Renal cortical epithelial cell (primary cell): Measurements from ENCODE around the gene EXT2. TPM values are rescaled to one million over a fixed set of nuclear protein-coding genes. Genes with fewer than 3 reads are reported as not detected.

Source experiments
- DNase-seq: peaks from one replicate; pipeline ENCODE4 v3.0.0-alpha.2; 2011; ENCODE audit warnings: low read depth
- total RNA-seq: library from RNA; depleted of rRNA; stranded (reverse); fragments of >200 nt; gene quantifications from 2 replicates; pipeline ENCODE4 v1.2.3, GENCODE V29; 2014

Gene EXT2
- total RNA-seq, 1 donor from 2014 or later = 129 TPM

DNA sequence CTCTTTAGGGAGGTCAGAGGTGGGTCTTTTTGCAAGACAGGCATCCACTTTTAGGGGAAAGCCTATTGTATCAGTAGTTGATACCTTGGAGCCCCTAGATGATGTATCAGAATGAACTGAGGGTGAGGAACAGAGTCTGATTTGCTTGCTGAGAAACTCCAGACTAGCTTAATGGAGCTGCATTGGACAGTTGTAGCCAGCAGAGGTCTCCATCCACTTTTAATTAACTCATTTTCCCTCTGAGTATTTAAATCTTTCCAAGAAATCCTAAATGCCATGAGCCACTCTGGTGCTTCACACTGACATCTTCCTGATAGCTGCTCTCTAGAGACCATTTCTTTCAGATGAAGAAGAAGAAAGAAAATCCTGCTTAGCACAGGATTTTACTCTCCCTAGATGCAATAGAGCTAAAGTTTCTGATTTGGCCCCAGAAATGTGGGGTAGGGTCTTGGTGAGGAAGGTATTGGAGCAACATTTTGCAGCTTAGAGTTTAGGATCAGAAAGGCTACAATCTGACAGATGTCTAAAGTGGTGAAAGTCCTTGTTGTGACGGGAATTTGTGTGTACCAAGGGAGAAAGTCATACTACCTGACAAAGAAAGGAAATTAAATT, 38.0 kb downstream of the EXT2 start:
- DNase-seq = peak; percentile 49

DNA sequence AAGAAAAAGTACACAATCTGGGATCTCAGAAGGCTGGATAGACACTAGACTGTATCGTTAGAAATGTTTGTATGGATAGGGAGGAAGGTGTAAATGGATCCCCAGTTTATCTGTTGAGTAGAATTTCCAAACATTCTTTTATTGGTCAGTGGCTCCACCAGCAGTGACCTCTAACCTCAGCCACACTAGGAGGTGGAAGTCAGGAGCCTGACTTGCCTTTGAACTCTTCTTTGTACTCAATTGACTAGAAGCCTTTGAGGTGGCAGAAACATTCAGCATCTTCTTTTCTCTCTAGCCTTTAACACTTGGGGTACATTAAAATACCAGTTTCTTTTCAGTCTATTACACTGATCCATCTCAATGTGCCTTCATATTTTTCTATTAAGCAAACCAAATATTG, 39.1 kb downstream of the EXT2 start:
- DNase-seq = no peak

DNA sequence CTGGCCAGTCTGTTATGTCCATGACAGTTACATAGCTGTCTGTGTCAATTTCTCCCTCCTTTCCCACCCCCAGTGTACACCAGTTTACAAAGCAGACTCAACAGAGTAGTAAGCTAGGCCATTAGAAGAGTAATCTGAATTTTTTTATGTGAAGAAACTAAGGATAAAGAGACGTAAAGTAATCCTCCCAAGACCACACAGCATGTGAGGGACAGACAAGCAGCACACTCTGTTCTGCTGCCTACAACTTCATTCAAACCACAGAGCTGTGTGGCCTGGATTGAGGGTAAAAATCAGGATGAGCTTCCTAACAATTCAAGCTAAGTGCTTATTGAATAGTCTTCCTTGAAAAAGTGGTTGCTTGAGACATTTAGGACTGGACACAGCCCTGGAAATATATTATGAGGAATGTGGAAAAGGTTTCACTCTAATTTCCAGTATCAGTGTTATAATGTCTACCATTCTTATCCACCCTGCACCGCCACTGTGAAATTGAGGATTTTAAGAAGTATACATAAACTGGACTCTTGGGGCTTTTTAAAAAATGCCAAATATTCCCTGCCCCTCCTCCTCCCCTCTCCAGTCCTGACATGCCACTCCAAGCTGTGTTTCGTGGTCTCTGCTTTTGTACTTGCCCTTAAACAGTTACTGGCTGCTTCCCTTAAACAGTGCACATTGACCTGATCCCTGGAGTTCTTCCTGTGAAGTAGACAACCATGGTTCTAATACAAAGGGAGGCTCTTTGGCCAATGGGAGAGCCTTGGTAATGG, 40.9 kb downstream of the EXT2 start:
- no peak for DNase-seq

DNA sequence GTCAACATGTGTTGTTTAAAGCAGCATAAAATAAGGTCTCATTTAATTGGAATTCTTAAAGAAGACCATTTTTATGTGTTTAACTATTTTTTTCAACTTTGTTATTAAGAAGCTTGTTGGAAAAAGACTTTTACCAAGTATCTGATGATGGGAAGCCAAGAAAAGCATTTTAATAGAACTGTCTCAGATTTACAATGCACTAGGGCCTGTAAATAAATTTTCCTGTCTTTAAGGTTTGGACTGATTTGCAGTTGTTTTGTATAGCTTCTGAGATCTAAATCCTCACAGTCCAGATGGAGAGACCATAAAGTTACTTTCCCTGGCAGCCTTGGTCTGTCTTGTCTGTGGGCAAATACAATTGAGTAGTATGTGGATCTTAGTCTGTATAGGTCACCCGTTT, 41.6 kb downstream of the EXT2 start:
- DNase-seq = no peak

DNA sequence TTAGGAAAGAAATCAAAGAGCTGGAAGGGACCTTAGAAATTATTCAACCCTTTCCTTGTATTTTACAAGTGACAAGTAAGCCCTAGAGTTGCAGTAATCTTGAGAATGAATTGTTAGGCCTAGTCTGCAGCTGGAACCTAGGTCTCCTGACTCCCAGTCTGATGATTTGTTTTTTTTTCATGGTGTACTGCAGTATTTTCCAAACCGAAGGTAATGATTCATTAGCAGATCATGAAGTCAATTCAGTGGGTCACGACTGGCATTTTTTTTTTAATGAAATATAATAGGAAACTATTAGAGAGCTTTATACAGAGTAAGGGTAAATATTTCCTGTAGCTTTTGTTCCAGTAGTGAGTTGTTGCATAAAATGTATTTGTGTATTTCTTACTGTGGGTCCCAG, 42.8 kb downstream of the EXT2 start:
- DNase-seq = peak; percentile 52

DNA sequence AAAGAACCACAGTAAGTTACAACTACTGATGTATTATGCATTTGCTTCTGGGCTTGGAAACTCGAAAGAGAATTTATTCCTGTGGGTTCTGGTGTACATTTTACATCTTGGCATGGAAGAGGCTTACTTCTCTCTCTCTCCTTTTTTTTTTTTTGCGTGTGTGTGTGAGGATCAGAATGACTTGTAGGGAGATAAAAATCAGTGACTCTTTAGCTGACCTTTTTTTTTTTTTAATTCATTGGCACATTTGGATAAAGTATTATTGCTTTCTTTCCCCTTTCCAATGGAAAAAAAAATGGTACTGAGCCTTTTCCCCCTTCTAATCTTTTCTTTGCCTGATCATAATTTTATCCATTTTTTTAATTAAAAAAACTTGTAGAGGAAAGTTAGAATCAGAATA, 43.5 kb downstream of the EXT2 start:
- DNase-seq = no peak

DNA sequence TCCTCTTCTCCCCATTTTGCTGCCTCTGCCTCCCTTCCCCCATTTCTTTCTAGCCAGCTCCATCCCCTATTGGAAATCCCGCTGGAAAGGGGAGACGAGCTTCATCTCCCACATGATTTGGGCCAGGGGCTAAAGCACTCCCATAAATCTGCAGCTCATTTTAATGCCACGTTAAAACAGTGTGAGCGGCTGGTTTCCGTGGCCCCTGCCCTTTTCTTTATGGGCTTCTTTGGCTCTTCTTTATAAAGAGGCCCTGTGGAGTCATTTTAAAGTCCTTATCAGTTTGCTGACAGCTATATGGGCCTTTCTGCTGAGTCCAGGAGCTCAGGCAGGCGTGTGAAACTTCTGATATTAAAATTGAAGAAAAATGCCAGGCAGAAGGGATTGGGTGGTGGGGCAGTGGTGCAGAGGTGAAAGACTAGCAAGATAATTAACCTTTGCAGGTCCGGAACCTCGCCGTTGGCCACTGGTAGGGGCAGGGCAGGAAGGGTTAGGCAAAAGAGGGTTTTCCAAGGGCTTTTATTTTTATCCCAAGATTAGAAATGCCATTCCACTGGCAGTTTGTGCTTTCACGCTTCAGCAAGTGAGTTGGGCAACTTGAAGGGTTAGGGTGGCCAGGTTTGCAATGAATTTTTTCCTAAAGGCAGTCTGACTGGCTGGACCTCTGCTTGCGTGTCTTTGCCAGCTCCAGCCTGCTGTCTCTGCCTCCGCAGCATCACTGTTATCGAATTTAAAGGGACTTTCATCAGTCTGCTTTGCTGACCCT, 44.3 kb downstream of the EXT2 start:
- peak; percentile 39 for DNase-seq

DNA sequence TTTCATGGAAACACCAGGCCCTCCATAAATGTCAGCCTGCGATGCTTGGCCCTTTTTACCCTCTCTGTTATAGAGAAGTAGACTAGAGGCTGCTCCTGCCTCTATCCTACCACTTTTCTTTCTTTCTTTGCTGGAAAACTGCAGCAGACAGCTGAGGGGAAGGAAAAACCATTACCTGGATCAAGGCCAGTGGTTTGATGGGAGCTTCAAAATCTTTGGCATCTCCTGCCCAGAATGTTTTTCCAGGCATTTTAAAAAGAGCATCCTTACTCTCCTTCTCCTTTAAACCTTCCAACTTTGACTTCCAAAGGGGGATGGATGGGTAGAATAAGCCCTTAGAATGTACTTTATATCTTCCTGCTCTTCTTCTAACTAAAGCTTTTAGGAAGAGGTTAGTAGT, 44.9 kb downstream of the EXT2 start:
- no peak for DNase-seq

DNA sequence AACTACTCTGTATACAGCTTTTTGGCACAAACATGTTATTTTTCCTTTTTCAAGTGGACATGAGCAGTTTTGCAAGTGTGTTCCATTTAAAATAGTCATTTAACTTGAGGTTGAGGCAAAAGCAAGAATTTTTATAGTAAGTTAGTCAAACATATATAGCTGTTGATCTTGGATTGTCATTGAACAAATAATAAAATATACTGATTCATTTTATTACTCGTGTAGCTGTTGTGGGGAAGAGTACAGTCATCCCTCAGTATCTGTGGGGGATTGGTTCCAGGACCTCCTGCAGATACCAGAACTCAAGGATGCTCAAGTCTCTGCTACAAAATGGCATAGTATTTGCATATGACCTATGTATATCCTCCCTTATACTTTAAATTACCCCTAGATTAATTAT, 45.3 kb downstream of the EXT2 start:
- no peak for DNase-seq

DNA sequence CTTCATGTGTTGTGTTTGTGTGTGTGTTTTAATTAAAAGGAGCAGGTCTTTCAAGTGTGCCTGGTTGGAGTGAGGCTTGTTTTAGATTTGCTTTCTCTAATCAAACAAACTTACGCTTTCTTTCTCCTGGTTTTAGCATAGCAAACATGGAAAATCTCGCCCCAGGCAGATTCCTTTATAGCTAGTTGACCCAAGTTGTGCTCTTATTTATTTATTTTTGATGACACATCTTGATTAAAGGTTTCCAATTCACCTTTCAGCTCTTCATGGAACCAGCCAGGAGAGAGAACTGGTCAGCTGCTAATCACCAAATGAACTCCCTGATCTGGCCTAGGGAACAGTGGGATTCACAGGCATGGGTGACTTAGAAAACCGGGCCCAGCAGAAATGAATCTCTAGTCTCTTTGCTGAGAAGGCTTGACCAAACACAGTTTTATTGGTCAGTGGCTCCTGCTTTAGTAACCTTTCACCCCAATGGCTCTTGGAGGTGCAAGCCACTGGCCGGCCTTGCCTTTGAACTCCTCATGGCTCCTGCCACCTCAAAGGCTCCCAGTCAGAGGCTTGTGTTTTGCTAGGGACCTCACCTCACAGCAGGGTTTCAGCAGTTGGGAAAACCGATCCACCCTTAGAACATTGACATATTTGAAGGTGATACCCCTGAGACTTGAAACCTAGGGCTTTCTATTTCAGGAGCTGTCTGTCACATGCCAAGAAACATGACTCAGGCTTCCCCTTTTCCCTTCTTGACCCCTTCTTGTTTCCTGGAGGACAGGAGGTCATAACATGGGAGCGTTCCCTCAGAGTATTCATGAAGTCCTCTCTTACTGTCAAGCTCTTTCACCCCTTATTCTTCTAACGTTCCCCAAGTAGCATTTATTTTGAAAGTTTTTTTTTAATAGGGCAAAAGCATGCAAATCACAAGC, 48.8 kb downstream of the EXT2 start:
- DNase-seq = peak; percentile 69

DNA sequence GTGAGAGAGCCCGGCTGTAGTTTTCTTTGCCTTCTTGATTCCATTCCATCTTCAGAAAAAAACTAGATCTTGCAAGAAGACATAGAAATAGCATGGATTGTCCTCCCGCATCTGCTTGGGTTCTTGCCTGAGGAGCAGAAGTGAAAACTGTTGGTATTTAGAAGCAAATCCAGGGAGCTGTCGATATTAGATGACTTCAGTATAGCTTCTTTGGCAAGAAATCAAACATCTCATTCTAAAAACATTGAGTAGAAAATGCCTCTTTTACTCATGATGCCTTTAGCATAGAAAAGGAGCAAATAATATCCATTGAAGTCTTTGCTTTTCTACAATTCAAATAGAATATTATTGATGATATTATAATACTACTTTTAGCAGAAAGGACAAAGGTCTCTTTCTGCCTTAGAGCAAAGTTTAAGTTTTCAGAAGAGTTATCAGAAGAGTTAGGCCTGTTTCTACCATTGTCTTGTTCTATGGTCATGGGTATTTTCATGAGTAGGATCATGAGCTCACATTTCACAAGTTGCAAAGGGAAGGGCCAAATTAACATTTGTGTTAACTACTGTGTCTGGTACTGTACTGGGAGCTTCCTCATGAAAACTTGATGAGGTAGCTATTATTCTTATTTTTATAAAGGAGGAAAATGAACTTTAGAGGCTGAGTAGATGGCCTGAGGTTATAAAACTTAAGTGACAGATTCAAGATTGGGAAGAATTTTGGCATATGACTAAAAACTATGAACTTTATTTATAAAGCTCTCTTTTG, 49.7 kb downstream of the EXT2 start:
- no peak for DNase-seq

DNA sequence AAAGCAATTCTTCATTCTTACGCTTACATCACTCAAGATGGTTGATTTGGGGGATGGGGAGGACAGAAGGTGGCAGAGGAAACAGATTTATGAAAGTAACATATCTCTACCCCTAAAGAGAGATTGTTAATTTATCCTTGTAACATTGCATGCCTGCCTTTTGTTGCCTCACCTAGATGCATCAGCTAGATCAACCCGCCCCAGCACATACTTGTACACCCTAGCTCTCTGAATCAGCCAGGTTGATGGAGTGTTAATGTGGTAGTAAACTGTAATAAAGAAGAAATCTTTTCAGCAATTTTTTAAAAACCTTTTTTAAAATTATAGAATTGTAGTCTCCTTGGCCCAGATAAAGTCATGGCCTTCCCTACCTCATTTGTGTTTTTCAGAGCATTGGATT, 51.5 kb downstream of the EXT2 start:
- no peak for DNase-seq

DNA sequence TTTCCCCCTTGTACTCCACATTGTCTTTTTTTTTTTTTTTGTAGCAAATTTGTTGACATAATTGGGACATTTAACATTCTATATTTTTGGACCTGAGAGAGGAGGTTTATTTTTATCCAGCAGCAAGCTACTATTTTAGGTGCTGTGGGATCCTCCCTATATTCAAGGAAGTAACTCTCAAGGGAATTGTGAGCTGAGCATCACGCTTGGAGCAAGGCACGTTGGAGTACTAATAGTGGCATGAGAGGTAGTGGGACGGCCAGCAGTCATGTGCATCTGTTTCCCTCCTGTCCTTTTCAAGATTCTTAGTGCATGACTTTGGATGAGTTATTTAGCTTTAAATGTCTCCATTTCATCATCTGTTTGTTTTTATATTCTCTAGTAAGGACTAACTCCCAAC, 52.3 kb downstream of the EXT2 start:
- no peak for DNase-seq

DNA sequence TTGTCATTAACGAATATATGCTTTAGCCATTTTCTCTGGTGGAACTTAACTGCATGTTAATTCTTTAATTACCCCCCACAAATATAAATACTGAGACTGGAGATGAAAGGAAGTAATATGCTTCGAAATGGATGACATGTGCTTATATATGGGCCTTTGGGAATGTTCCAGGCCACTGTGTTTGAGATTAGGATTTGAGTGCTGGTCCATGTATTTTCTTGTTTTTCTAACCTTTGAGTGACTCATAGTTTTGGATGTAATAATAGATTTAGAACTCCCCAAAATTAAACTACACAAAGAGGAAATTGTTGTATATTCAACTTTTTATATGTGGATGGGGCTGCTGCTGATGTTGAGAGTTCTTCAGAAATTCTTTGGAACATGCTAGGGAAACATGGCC, 54.2 kb downstream of the EXT2 start:
- no peak for DNase-seq

DNA sequence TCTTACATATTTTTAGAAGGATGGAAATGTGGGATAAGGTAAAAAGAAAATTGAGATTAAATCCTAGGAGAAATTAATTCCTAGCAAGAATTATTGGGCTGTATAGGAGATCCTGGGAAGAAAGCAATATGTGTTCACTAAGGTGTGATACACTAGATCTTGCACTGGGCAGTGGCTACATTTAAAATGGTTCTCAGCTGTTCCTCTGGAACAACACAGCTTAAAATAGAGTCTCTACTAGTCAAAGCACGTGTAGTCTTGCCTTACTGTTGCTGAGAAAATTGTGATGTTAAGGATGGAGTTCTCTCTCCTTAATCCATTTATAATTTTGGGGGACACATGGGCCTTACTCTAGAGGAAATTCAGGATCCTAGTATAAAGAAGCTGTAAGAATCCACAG, 54.9 kb downstream of the EXT2 start:
- no peak for DNase-seq

DNA sequence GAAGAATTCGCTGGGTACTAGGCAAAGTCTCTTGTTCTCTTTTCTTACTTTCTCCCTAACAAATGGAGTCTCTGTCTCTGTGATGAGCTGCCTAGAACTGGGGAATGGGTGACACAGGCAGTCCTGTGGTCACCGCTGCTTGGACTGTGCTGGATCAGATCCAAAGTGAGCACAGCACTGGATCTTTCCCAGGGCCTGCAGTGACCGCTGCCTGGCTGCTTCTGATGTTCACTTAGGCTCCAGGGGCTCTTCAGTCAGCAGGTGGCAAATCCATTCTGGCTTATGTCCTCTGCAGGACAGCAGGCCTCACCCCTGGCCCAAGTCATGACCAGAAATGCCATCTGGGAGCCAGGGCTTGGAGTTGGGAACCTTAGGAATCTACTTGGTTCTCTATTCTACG, 61.5 kb downstream of the EXT2 start:
- DNase-seq = no peak

DNA sequence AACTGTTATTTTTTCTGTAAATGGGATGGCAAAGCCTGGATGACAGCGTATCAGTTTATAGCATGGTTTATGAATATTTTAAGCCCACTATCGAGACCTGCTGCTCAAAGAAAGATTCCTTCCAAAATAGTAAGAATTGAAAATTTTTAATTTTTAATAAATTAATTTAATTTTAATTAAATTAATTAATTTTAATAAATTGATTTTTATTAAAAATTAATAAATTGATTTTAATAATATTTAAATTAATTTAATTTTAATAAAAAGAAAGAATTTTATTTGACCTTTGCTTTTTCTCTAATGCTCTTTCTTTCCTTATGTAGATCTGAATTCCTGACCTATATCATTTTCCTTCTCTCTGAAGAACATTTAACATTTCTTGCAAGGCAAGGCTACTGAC, 62.9 kb downstream of the EXT2 start:
- DNase-seq = no peak

DNA sequence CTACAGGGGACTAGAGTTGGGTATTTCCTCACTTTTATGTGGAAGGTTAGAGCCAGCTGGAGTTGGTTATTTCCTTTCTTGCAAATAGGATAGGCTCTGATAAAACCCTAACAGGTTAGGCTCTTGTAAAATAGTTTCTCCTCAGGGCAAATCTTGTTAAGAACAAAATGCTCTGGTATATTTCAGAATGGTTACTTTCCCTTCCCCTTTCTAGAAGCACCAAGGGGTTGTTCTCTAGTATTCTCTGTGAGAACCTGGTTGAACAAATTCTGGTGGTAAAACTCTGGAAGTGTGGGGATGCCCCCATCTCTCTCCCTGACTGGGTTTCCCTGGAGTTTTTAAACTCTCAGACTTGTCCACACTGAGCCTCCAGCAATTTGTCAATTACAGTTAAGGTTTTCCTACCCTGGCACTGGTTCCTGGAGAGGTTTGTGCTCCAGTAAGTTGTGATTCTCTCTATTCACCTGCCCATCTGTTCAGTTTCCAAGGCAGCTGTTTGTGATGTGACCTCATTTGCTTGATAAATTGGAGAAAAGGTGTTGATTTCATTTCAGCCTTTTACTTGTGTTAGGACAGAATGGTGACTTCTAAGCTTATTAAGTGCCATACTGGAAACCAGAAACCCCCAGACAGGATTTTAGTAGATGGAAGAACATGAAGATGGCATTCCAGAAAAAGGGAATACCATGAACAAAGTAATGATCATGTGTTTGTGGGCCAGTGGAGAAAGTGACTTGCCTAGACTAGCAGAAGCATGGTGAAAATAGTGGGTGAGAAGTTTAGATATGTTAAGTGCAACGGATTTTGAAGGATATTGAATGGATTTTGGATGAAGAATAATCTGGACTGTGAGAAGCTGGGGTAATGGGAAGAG, 64.6 kb downstream of the EXT2 start:
- no peak for DNase-seq

DNA sequence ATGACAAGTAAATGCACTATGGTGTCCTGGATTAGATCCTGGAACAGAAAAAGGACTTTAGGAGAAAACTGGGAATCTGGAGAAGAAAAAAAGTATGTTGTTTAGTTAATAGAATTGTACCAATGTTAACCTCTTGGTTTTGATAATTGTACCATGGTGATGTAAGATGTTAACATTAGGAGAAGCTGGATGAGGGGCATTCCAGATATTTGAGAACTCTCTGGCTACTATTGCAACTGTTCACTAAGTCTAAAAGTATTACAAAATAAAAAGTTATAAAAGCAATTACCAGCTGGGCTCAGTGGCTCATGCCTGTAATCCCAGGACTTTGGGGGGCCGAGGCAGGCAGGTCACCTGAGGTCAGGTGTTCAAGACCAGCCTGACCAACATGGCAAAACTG, 66.5 kb downstream of the EXT2 start:
- DNase-seq = no peak

DNA sequence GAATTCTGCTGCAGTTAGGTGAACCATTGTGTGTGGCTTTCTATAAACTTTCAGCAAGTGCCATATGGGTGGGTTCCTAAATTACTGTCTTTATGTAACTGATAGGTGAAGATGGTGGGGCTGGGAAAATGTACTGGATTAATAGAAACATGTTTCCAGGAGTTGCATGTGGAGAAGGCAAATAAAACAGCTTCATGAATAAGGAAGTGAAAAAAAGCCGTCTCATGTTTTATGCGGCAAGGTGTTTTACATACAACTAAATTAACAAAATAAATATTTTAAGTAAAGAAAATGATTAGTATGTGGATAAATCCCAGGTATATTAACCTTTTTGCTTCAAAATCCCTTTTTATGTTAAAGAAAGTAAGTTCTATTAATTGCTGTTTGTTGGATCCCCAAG, 67.2 kb downstream of the EXT2 start:
- no peak for DNase-seq
